Endothelial cell of umbilical vein (primary cell): Measurements from ENCODE around the gene C3orf38. TPM values are rescaled to one million over a fixed set of nuclear protein-coding genes. Genes with fewer than 3 reads are reported as not detected.

ENCODE experiments used
- BruUV-seq: library from RNA; stranded (reverse); fragments of 400-500 nt; replicated peaks from 2 replicates; lab custom pipeline; 2021; lab: Mats Ljungman, UMichigan
- CTCF ChIA-PET: fragments of 300-600, 350-600 bp; sonication (Branson Sonifier 250); formaldehyde crosslinking; loops from one replicate; lab custom pipeline; 2021; ENCODE audit warnings: antibody characterized with exemption, inconsistent platforms; lab: Charles Lee
- POLR2A ChIA-PET: fragments of 300-600, 350-600 bp; sonication (Branson Sonifier 250); formaldehyde crosslinking; loops from one replicate; lab custom pipeline; 2021; ENCODE audit warnings: antibody characterized with exemption, inconsistent platforms; lab: Charles Lee
- DNase-seq: peaks from one replicate; pipeline ENCODE4 v3.0.0-alpha.2; 2011; ENCODE audit warnings: low read depth, low spot score
- FAIRE-seq: peaks from 2 replicates; lab custom pipeline; 2011; peaks lifted over from hg19 to GRCh38; lab: Jason Lieb, UNC
- H2AFZ ChIP-seq: 2 replicates; pipeline ENCODE4 v1.6.0; 2012; ENCODE audit warnings: low read depth, low read length, control low read depth, inconsistent platforms
- H3K27ac ChIP-seq: 2 replicates; pipeline ENCODE4 v1.5.1; 2011; ENCODE audit warnings: low read depth, mild to moderate bottlenecking, control low read depth, low read length, moderate library complexity; ENCODE audit not compliant: insufficient read depth
- H3K27me3 ChIP-seq, 2 experiments: 2 replicates each; pipeline versions ENCODE4 v1.6.0 to v1.6.1; 2011; ENCODE audit warnings: low read length in 2 of 2, mixed read lengths in 1 of 2; ENCODE audit not compliant: control insufficient read depth in 2 of 2, insufficient read depth in 2 of 2
- H3K36me3 ChIP-seq, 2 experiments: 2 replicates in 1 of 2; 3 replicates in 1 of 2; pipeline ENCODE4 v1.5.1; 2011; ENCODE audit warnings: low read length in 2 of 2, mild to moderate bottlenecking in 1 of 2, moderate library complexity in 1 of 2; ENCODE audit not compliant: control insufficient read depth in 2 of 2, insufficient read depth in 2 of 2; ENCODE audit errors: extremely low read depth in 1 of 2
- H3K4me1 ChIP-seq: 3 replicates; pipeline ENCODE4 v1.5.1; 2011; ENCODE audit warnings: mild to moderate bottlenecking, low read length; ENCODE audit not compliant: control insufficient read depth, insufficient read depth; ENCODE audit errors: extremely low read depth
- H3K4me2 ChIP-seq: 2 replicates; pipeline ENCODE4 v1.6.1; 2011; ENCODE audit warnings: low read length, control low read depth, mixed read lengths; ENCODE audit not compliant: insufficient read depth
- H3K4me3 ChIP-seq, 3 experiments: fragments of 200-600 bp in 1 of 3; sonication (generic), shearing (Covaris generic) in 1 of 3; replicated peaks in 1 of 3; 2 replicates each; pipeline ENCODE4 v1.5.1; 2011 to 2016; ENCODE audit warnings: control low read depth in 3 of 3, low read length in 3 of 3, mild to moderate bottlenecking in 2 of 3, inconsistent platforms in 1 of 3, low read depth in 1 of 3, moderate library complexity in 1 of 3; ENCODE audit not compliant: insufficient read depth in 1 of 3
- H3K79me2 ChIP-seq: 2 replicates; pipeline ENCODE4 v1.6.0; 2012; ENCODE audit warnings: low read length, inconsistent platforms; ENCODE audit not compliant: control insufficient read depth, insufficient read depth
- H3K9ac ChIP-seq: replicated peaks from 2 replicates; pipeline ENCODE3; 2011; ENCODE audit warnings: low read length, control low read depth; ENCODE audit not compliant: insufficient read depth; ENCODE audit errors: extremely low read depth
- H3K9me1 ChIP-seq: replicated peaks from 3 replicates; pipeline ENCODE4 v1.6.0; 2011; ENCODE audit warnings: mild to moderate bottlenecking, low read length; ENCODE audit not compliant: control insufficient read depth, insufficient read depth; ENCODE audit errors: extremely low read depth
- H3K9me3 ChIP-seq: replicated peaks from 2 replicates; pipeline ENCODE4 v1.5.1; 2012; ENCODE audit warnings: low read length, inconsistent platforms; ENCODE audit not compliant: control insufficient read depth, insufficient read depth
- H4K20me1 ChIP-seq: replicated peaks from 2 replicates; pipeline ENCODE3; 2011; ENCODE audit warnings: mild to moderate bottlenecking, low read length; ENCODE audit not compliant: control insufficient read depth, insufficient read depth; ENCODE audit errors: extremely low read depth
- CTCF ChIP-seq, 2 donors: IDR thresholded peaks; 1 replicate in 1 of 2; 2 replicates in 1 of 2; pipeline ENCODE4 v1.5.1; 2011; ENCODE audit warnings: low read length in 2 of 2, mild to moderate bottlenecking in 2 of 2, moderate library complexity in 2 of 2, control low read depth in 1 of 2, inconsistent platforms in 1 of 2, low read depth in 1 of 2; ENCODE audit not compliant: insufficient read depth in 1 of 2; ENCODE audit errors: extremely low read depth in 1 of 2
- EZH2 ChIP-seq: IDR thresholded peaks from 2 replicates; pipeline ENCODE4 v1.6.1; 2012; ENCODE audit warnings: borderline replicate concordance, low read depth, mild to moderate bottlenecking, moderate library complexity, low read length, inconsistent platforms; ENCODE audit not compliant: severe bottlenecking
- FOS ChIP-seq: IDR thresholded peaks from 2 replicates; pipeline ENCODE4 v1.6.1; 2011; ENCODE audit warnings: mild to moderate bottlenecking, low read length, moderate library complexity, borderline replicate concordance; ENCODE audit not compliant: insufficient read depth
- GATA2 ChIP-seq: IDR thresholded peaks from 2 replicates; pipeline ENCODE4 v1.7.0; 2011; ENCODE audit warnings: low read depth, mild to moderate bottlenecking, moderate library complexity, mixed read lengths, low read length; ENCODE audit not compliant: insufficient read length, insufficient read depth
- JUN ChIP-seq: IDR thresholded peaks from 2 replicates; pipeline ENCODE4 v1.6.1; 2011; ENCODE audit warnings: borderline replicate concordance, low read depth; ENCODE audit not compliant: insufficient read length, insufficient read depth
- MAX ChIP-seq: IDR thresholded peaks from 2 replicates; pipeline ENCODE4 v1.6.1; 2011; ENCODE audit not compliant: insufficient read depth, insufficient read length
- MYC ChIP-seq: IDR thresholded peaks from one replicate; pipeline ENCODE4 v1.6.1; 2011; ENCODE audit warnings: mild to moderate bottlenecking, low read depth, low read length
- POLR2A ChIP-seq: IDR thresholded peaks from 2 replicates; pipeline ENCODE4 v1.6.1; 2012; ENCODE audit warnings: low read depth, mild to moderate bottlenecking, control low read depth, low read length
- POLR2AphosphoS5 ChIP-seq: IDR thresholded peaks from 2 replicates; pipeline ENCODE4 v1.6.1; 2012; ENCODE audit warnings: low read depth, mild to moderate bottlenecking, control low read depth, low read length, moderate library complexity; ENCODE audit not compliant: insufficient read depth
- dilution Hi-C: fragments of 300-500 bp; cut with MboI; formaldehyde crosslinking; loops from one replicate; pipeline ENCODE4 v1.15.0; 2019; ENCODE audit warnings: low sequenced_read_pairs; ENCODE audit not compliant: extremely low pct_ligation_motif_present
- intact Hi-C: fragments of 100-400 bp; cut with micrococcal nuclease; formaldehyde crosslinking; loops from one replicate; pipeline ENCODE4 v1.10.0; 2022
- polyA plus RNA-seq, 4 experiments: library from polyadenylated mRNA; depleted of rRNA in 3 of 4; stranded (reverse) in 3 of 4; unstranded in 1 of 4; fragments of >200 nt; gene quantifications; 2 replicates each; pipeline versions ENCODE4 v1.2.1 to v1.2.3, GENCODE V29; 2011 to 2012; ENCODE audit warnings: missing spikeins in 1 of 4
- total RNA-seq: library from RNA; stranded (reverse); gene quantifications from 2 replicates; pipeline ENCODE4 v1.2.3, GENCODE V29; 2021

Gene C3orf38
- total and polyA plus RNA-seq, 2 donors (not counting 3 experiments of a cell fraction or from before 2014, with no cell fraction given), result 5.2 to 17.9 TPM

- H3K4me2 ChIP-seq, result no peak overlapping the region
Measured at GRCh38 chr3:88141458-88142083, 8.2 kb upstream of the C3orf38 start.

More at GRCh38 chr3:88141458-88142083, 8.2 kb upstream of the C3orf38 start:
- no peak overlapping the region for H2AFZ ChIP-seq
- H3K4me3 ChIP-seq, result no peak overlapping the region
- no peak for TF ChIP-seq CTCF (IDR thresholded peaks at IDR 0.05; ENCODE audit: extremely low read depth in 1 of 2, insufficient read depth in 1 of 2, low read depth in 1 of 2, low read length in 2 of 2)
- no peak for TF ChIP-seq MYC
- no peak for TF ChIP-seq EZH2
- TF ChIP-seq FOS, result no peak
- TF ChIP-seq JUN, result no peak
- no peak for TF ChIP-seq POLR2AphosphoS5
- no peak for TF ChIP-seq GATA2
- TF ChIP-seq POLR2A, result no peak
- TF ChIP-seq MAX, result no peak
- H3K4me1 ChIP-seq, result no peaks in the 10 kb centered on the region
- H3K9me3 ChIP-seq, result no peaks in the 10 kb centered on the region
- H3K9ac ChIP-seq, result no peak overlapping the region
- no peaks in the 10 kb centered on the region for H3K9me1 ChIP-seq
- no peaks in the 10 kb centered on the region for H4K20me1 ChIP-seq
- FAIRE-seq (no peak), DNase-seq (no peak)
- no peaks in the 10 kb centered on the region for H3K79me2 ChIP-seq
- H3K27ac ChIP-seq, result no peak overlapping the region
- no TSS peak for BruUV-seq
- peaks cover 2 to 7% of the 10 kb centered on the region in 2 experiments for H3K36me3 ChIP-seq
- CTCF ChIA-PET, result interaction anchor here (1.1 kb wide), 1 partner anchor 28 kb away, joined by 4 read pairs; no protein-coding TSS in a partner anchor
- POLR2A ChIA-PET, result no interaction called here
- H3K27me3 ChIP-seq, result no peaks in the 10 kb centered on the region
- dilution Hi-C loops, result no loop called here
- intact Hi-C loops, result no loop called here
